Suprapubic skin (tissue), 4 donors: ENCODE data around the gene VWA3B.

ENCODE experiments used
- CTCF ChIP-seq, 2 donors: fragments of 200-600 bp in 1 of 2; fragments of 450-650 bp in 1 of 2; sonication (generic) in 1 of 2; IDR thresholded peaks; one replicate each; pipeline ENCODE4 v1.5.1; 2016 to 2019; ENCODE audit warnings: antibody characterized with exemption in 2 of 2, mild to moderate bottlenecking in 1 of 2, moderate library complexity in 1 of 2
- EP300 ChIP-seq: sonication (generic); formaldehyde crosslinking; IDR thresholded peaks from one replicate; pipeline ENCODE4 v1.6.1; 2017; ENCODE audit warnings: antibody characterized with exemption
- POLR2A ChIP-seq, 2 donors: fragments of 450-650 bp; IDR thresholded peaks; one replicate each; pipeline ENCODE4 v1.6.1; 2017; ENCODE audit warnings: antibody characterized with exemption in 2 of 2, mild to moderate bottlenecking in 2 of 2, moderate library complexity in 2 of 2
- POLR2AphosphoS5 ChIP-seq, 3 donors: sonication (generic); formaldehyde crosslinking; IDR thresholded peaks; one replicate each; pipeline ENCODE4 v1.6.1; 2017; ENCODE audit warnings: antibody characterized with exemption in 3 of 3

GRCh38 chr2:98212092-98213000 lies 125.4 kb downstream of the VWA3B start:
- TF ChIP-seq CTCF (IDR thresholded peaks at IDR 0.05) (no peak), EP300 (no peak), POLR2AphosphoS5 (IDR thresholded peaks at IDR 0.05) (no peak), POLR2A (IDR thresholded peaks at IDR 0.05) (no peak)
